Endothelial cell of umbilical vein (primary cell): ENCODE measurements around the gene PKDCC. TPM values are rescaled to one million over a fixed set of nuclear protein-coding genes. Genes with fewer than 3 reads are reported as not detected.

Source experiments
- BruUV-seq: library from RNA; stranded (reverse); fragments of 400-500 nt; replicated peaks from 2 replicates; lab custom pipeline; 2021; lab: Mats Ljungman, UMichigan
- CTCF ChIA-PET: fragments of 300-600, 350-600 bp; sonication (Branson Sonifier 250); formaldehyde crosslinking; loops from one replicate; lab custom pipeline; 2021; ENCODE audit warnings: antibody characterized with exemption, inconsistent platforms; lab: Charles Lee
- POLR2A ChIA-PET: fragments of 300-600, 350-600 bp; sonication (Branson Sonifier 250); formaldehyde crosslinking; loops from one replicate; lab custom pipeline; 2021; ENCODE audit warnings: antibody characterized with exemption, inconsistent platforms; lab: Charles Lee
- DNase-seq: peaks from one replicate; pipeline ENCODE4 v3.0.0-alpha.2; 2011; ENCODE audit warnings: low read depth, low spot score
- FAIRE-seq: peaks from 2 replicates; lab custom pipeline; 2011; peaks lifted over from hg19 to GRCh38; lab: Jason Lieb, UNC
- H2AFZ ChIP-seq: 2 replicates; pipeline ENCODE4 v1.6.0; 2012; ENCODE audit warnings: low read depth, low read length, control low read depth, inconsistent platforms
- H3K27ac ChIP-seq: 2 replicates; pipeline ENCODE4 v1.5.1; 2011; ENCODE audit warnings: low read depth, mild to moderate bottlenecking, control low read depth, low read length, moderate library complexity; ENCODE audit not compliant: insufficient read depth
- H3K27me3 ChIP-seq, 2 experiments: 2 replicates each; pipeline versions ENCODE4 v1.6.0 to v1.6.1; 2011; ENCODE audit warnings: low read length in 2 of 2, mixed read lengths in 1 of 2; ENCODE audit not compliant: control insufficient read depth in 2 of 2, insufficient read depth in 2 of 2
- H3K36me3 ChIP-seq, 2 experiments: 2 replicates in 1 of 2; 3 replicates in 1 of 2; pipeline ENCODE4 v1.5.1; 2011; ENCODE audit warnings: low read length in 2 of 2, mild to moderate bottlenecking in 1 of 2, moderate library complexity in 1 of 2; ENCODE audit not compliant: control insufficient read depth in 2 of 2, insufficient read depth in 2 of 2; ENCODE audit errors: extremely low read depth in 1 of 2
- H3K4me1 ChIP-seq: 3 replicates; pipeline ENCODE4 v1.5.1; 2011; ENCODE audit warnings: mild to moderate bottlenecking, low read length; ENCODE audit not compliant: control insufficient read depth, insufficient read depth; ENCODE audit errors: extremely low read depth
- H3K4me2 ChIP-seq: 2 replicates; pipeline ENCODE4 v1.6.1; 2011; ENCODE audit warnings: low read length, control low read depth, mixed read lengths; ENCODE audit not compliant: insufficient read depth
- H3K4me3 ChIP-seq, 3 experiments: fragments of 200-600 bp in 1 of 3; sonication (generic), shearing (Covaris generic) in 1 of 3; replicated peaks in 1 of 3; 2 replicates each; pipeline ENCODE4 v1.5.1; 2011 to 2016; ENCODE audit warnings: control low read depth in 3 of 3, low read length in 3 of 3, mild to moderate bottlenecking in 2 of 3, inconsistent platforms in 1 of 3, low read depth in 1 of 3, moderate library complexity in 1 of 3; ENCODE audit not compliant: insufficient read depth in 1 of 3
- H3K79me2 ChIP-seq: 2 replicates; pipeline ENCODE4 v1.6.0; 2012; ENCODE audit warnings: low read length, inconsistent platforms; ENCODE audit not compliant: control insufficient read depth, insufficient read depth
- H3K9ac ChIP-seq: replicated peaks from 2 replicates; pipeline ENCODE3; 2011; ENCODE audit warnings: low read length, control low read depth; ENCODE audit not compliant: insufficient read depth; ENCODE audit errors: extremely low read depth
- H3K9me1 ChIP-seq: replicated peaks from 3 replicates; pipeline ENCODE4 v1.6.0; 2011; ENCODE audit warnings: mild to moderate bottlenecking, low read length; ENCODE audit not compliant: control insufficient read depth, insufficient read depth; ENCODE audit errors: extremely low read depth
- H3K9me3 ChIP-seq: replicated peaks from 2 replicates; pipeline ENCODE4 v1.5.1; 2012; ENCODE audit warnings: low read length, inconsistent platforms; ENCODE audit not compliant: control insufficient read depth, insufficient read depth
- H4K20me1 ChIP-seq: replicated peaks from 2 replicates; pipeline ENCODE3; 2011; ENCODE audit warnings: mild to moderate bottlenecking, low read length; ENCODE audit not compliant: control insufficient read depth, insufficient read depth; ENCODE audit errors: extremely low read depth
- FOS ChIP-seq: IDR thresholded peaks from 2 replicates; pipeline ENCODE4 v1.6.1; 2011; ENCODE audit warnings: mild to moderate bottlenecking, low read length, moderate library complexity, borderline replicate concordance; ENCODE audit not compliant: insufficient read depth
- GATA2 ChIP-seq: IDR thresholded peaks from 2 replicates; pipeline ENCODE4 v1.7.0; 2011; ENCODE audit warnings: low read depth, mild to moderate bottlenecking, moderate library complexity, mixed read lengths, low read length; ENCODE audit not compliant: insufficient read length, insufficient read depth
- JUN ChIP-seq: IDR thresholded peaks from 2 replicates; pipeline ENCODE4 v1.6.1; 2011; ENCODE audit warnings: borderline replicate concordance, low read depth; ENCODE audit not compliant: insufficient read length, insufficient read depth
- MAX ChIP-seq: IDR thresholded peaks from 2 replicates; pipeline ENCODE4 v1.6.1; 2011; ENCODE audit not compliant: insufficient read depth, insufficient read length
- MYC ChIP-seq: IDR thresholded peaks from one replicate; pipeline ENCODE4 v1.6.1; 2011; ENCODE audit warnings: mild to moderate bottlenecking, low read depth, low read length
- POLR2A ChIP-seq: IDR thresholded peaks from 2 replicates; pipeline ENCODE4 v1.6.1; 2012; ENCODE audit warnings: low read depth, mild to moderate bottlenecking, control low read depth, low read length
- POLR2AphosphoS5 ChIP-seq: IDR thresholded peaks from 2 replicates; pipeline ENCODE4 v1.6.1; 2012; ENCODE audit warnings: low read depth, mild to moderate bottlenecking, control low read depth, low read length, moderate library complexity; ENCODE audit not compliant: insufficient read depth
- dilution Hi-C: fragments of 300-500 bp; cut with MboI; formaldehyde crosslinking; loops from one replicate; pipeline ENCODE4 v1.15.0; 2019; ENCODE audit warnings: low sequenced_read_pairs; ENCODE audit not compliant: extremely low pct_ligation_motif_present
- intact Hi-C: fragments of 100-400 bp; cut with micrococcal nuclease; formaldehyde crosslinking; loops from one replicate; pipeline ENCODE4 v1.10.0; 2022
- polyA plus RNA-seq, 4 experiments: library from polyadenylated mRNA; depleted of rRNA in 3 of 4; stranded (reverse) in 3 of 4; unstranded in 1 of 4; fragments of >200 nt; gene quantifications; 2 replicates each; pipeline versions ENCODE4 v1.2.1 to v1.2.3, GENCODE V29; 2011 to 2012; ENCODE audit warnings: missing spikeins in 1 of 4
- total RNA-seq: library from RNA; stranded (reverse); gene quantifications from 2 replicates; pipeline ENCODE4 v1.2.3, GENCODE V29; 2021
- TF ChIP-seq, protein P1 (sequence below), 2 donors: IDR thresholded peaks; 1 replicate in 1 of 2; 2 replicates in 1 of 2; pipeline ENCODE4 v1.5.1; 2011; ENCODE audit warnings: low read length in 2 of 2, mild to moderate bottlenecking in 2 of 2, moderate library complexity in 2 of 2, control low read depth in 1 of 2, inconsistent platforms in 1 of 2, low read depth in 1 of 2; ENCODE audit not compliant: insufficient read depth in 1 of 2; ENCODE audit errors: extremely low read depth in 1 of 2

PKDCC gene
- total and polyA plus RNA-seq, 2 donors (not counting 3 experiments of a cell fraction or from before 2014, with no cell fraction given), result 3.0 to 5.9 TPM

DNA sequence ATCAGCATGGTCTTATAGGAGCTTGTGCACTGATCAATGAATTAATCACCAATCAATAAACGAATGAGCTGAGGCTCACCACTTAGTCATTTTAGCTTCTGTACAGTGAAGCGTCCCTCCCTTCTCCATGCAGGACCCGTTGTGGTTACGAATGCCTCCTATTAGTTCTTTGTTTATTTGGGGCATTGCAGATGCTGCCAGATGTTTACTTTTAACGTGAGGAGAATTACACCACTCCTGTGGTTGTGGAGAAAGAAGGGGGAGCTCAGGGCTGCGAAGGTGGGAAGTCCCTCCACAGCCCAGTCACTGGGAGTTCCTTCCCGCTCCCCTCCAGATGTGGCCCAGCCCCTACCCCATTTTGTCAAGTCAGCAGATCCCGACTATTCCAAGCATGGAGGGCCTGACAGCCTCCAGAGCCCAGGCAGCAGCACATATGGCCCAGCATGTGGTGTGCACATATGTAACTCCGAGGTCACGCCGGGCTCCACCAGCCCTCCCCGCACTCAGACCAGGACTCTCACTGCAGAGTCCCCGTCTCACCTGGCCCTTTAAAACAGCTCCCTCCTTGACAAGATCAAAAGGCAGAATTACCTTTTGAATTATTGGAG is 20.9 kb downstream of the PKDCC start:
- dilution Hi-C loops, result no loop called here

GRCh38 chr2:42069568-42069967 is 21.7 kb downstream of the PKDCC start:
- no peaks in the 10 kb centered on the region for H3K9me1 ChIP-seq
- no peak for FAIRE-seq

More for the DNA sequence above, 20.9 kb downstream of the PKDCC start:
- H3K9me1 ChIP-seq, result no peaks in the 10 kb centered on the region
- CTCF ChIA-PET, result interaction anchor here (2.1 kb wide), 1 partner anchor 199 kb away, joined by 7 read pairs; no protein-coding TSS in a partner anchor
- H3K4me1 ChIP-seq, result no peaks in the 10 kb centered on the region
- no peak overlapping the region for H3K27ac ChIP-seq
- no TSS peak for BruUV-seq
- no peaks in the 10 kb centered on the region for H3K9me3 ChIP-seq
- H3K79me2 ChIP-seq, result no peaks in the 10 kb centered on the region
- H4K20me1 ChIP-seq, result no peaks in the 10 kb centered on the region
- FAIRE-seq (no peak), DNase-seq (no peak)
- no peak overlapping the region for H3K4me2 ChIP-seq
- no peak overlapping the region for H3K9ac ChIP-seq
- no peaks in the 10 kb centered on the region for H3K27me3 ChIP-seq
- TF ChIP-seq, protein P1, sequence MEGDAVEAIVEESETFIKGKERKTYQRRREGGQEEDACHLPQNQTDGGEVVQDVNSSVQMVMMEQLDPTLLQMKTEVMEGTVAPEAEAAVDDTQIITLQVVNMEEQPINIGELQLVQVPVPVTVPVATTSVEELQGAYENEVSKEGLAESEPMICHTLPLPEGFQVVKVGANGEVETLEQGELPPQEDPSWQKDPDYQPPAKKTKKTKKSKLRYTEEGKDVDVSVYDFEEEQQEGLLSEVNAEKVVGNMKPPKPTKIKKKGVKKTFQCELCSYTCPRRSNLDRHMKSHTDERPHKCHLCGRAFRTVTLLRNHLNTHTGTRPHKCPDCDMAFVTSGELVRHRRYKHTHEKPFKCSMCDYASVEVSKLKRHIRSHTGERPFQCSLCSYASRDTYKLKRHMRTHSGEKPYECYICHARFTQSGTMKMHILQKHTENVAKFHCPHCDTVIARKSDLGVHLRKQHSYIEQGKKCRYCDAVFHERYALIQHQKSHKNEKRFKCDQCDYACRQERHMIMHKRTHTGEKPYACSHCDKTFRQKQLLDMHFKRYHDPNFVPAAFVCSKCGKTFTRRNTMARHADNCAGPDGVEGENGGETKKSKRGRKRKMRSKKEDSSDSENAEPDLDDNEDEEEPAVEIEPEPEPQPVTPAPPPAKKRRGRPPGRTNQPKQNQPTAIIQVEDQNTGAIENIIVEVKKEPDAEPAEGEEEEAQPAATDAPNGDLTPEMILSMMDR (IDR thresholded peaks at IDR 0.05; ENCODE audit: extremely low read depth in 1 of 2, insufficient read depth in 1 of 2, low read depth in 1 of 2, low read length in 2 of 2), result no peak
- TF ChIP-seq GATA2, result no peak
- no peak for TF ChIP-seq POLR2A
- no peak for TF ChIP-seq FOS
- TF ChIP-seq JUN, result no peak
- no peaks in the 10 kb centered on the region for H3K36me3 ChIP-seq
- no peak overlapping the region for H2AFZ ChIP-seq
- intact Hi-C loops, result no loop called here
- H3K4me3 ChIP-seq, result no peak overlapping the region
- POLR2A ChIA-PET, result no interaction called here

More at GRCh38 chr2:42069568-42069967, 21.7 kb downstream of the PKDCC start:
- Histone ChIP-seq H3K27ac (no peak overlapping the region), H3K79me2 (no peaks in the 10 kb centered on the region), H3K27me3 (peaks cover 0 to 1% of the 10 kb centered on the region in 2 experiments), H4K20me1 (no peaks in the 10 kb centered on the region), H3K4me3 (no peak overlapping the region), H3K4me1 (no peaks in the 10 kb centered on the region), H3K36me3 (no peaks in the 10 kb centered on the region), H3K9me3 (no peaks in the 10 kb centered on the region), H3K4me2 (no peak overlapping the region), H3K9ac (no peak overlapping the region), H2AFZ (no peak overlapping the region)
- no peak for TF ChIP-seq POLR2AphosphoS5
- TF ChIP-seq FOS, result no peak
- no peak for TF ChIP-seq MYC
- TF ChIP-seq GATA2, result no peak
- no peak for TF ChIP-seq JUN
- TF ChIP-seq POLR2A, result no peak
- TF ChIP-seq, protein P1 (IDR thresholded peaks at IDR 0.05; ENCODE audit: extremely low read depth in 1 of 2, insufficient read depth in 1 of 2, low read depth in 1 of 2, low read length in 2 of 2), result no peak
- no peak for TF ChIP-seq MAX
- dilution Hi-C loops (no loop called here), intact Hi-C loops (no loop called here)
- ChIA-PET POLR2A (no interaction called here), CTCF (interaction anchor here (2.1 kb wide), 1 partner anchor 200 kb away, joined by 7 read pairs; no protein-coding TSS in a partner anchor)
- no TSS peak for BruUV-seq
- DNase-seq, result no peak
